Measurements from ENCODE around the gene FBLN5. TPM values are rescaled to one million over a fixed set of nuclear protein-coding genes. Genes with fewer than 3 reads are reported as not detected.
"Not testable (repeated sequence)": the region's sequence is repeated elsewhere in the genome, so short reads cannot be mapped to it uniquely, and the experiment has no call there.

The FBLN5 gene
- total RNA-seq, 4 donors from 2014 or later = 26.3 to 128 (median 44.5) TPM

GRCh38 chr14:91898372-91898771, 49.1 kb downstream of the FBLN5 start:
- intact Hi-C loops (cut with DNase I; ENCODE audit: low total_unique reads) = no loop called here
- no peak overlapping the region for H3K4me3 ChIP-seq (ENCODE audit: low read depth, poor library complexity, severe bottlenecking)
- no peak for TF ChIP-seq POLR2A (IDR thresholded peaks at IDR 0.05)
- no peak for TF ChIP-seq CTCF (IDR thresholded peaks at IDR 0.05)
- no peak for DNase-seq (ENCODE audit: low spot score in 2 of 2)
- WGBS, 2 donors = 90 to 92% methylated on average over 5 of the region's 5 CpGs

GRCh38 chr14:91897716-91898115, 49.8 kb downstream of the FBLN5 start:
- H3K4me3 ChIP-seq (ENCODE audit: low read depth, poor library complexity, severe bottlenecking); DNase-seq (ENCODE audit: low spot score in 2 of 2); intact Hi-C loops (cut with DNase I; ENCODE audit: low total_unique reads): not testable (repeated sequence)
- 83 to 87% methylated on average over 5 of the region's 5 CpGs for WGBS, 2 donors

GRCh38 chr14:91897106-91897701, 50.3 kb downstream of the FBLN5 start:
- H3K4me3 ChIP-seq (ENCODE audit: low read depth, poor library complexity, severe bottlenecking) = no peak overlapping the region
- 33 to 46% methylated on average over 10 of the region's 10 CpGs for WGBS, 2 donors
- no peak for DNase-seq (ENCODE audit: low spot score in 2 of 2)
- no peak for TF ChIP-seq CTCF (IDR thresholded peaks at IDR 0.05)
- TF ChIP-seq POLR2A (IDR thresholded peaks at IDR 0.05) = no peak
- intact Hi-C loops (cut with DNase I; ENCODE audit: low total_unique reads) = no loop called here

- WGBS, 2 donors = 95 to 98% methylated on average over 4 of the region's 4 CpGs
- intact Hi-C loops (cut with DNase I; ENCODE audit: low total_unique reads) = no loop called here
- no peak for TF ChIP-seq CTCF (IDR thresholded peaks at IDR 0.05)
- no peak for TF ChIP-seq POLR2A (IDR thresholded peaks at IDR 0.05)
- no peak overlapping the region for H3K4me3 ChIP-seq (ENCODE audit: low read depth, poor library complexity, severe bottlenecking)
- DNase-seq (ENCODE audit: low spot score in 2 of 2) = no peak
These were observed 51.1 kb downstream of the FBLN5 start for GRCh38 chr14:91896419-91896818.

- intact Hi-C loops (cut with DNase I; ENCODE audit: low total_unique reads) = no loop called here
These were observed 53.8 kb downstream of the FBLN5 start for GRCh38 chr14:91893669-91894068.

GRCh38 chr14:91893007-91893406, 54.5 kb downstream of the FBLN5 start:
- no peak overlapping the region for H3K4me3 ChIP-seq (ENCODE audit: low read depth, poor library complexity, severe bottlenecking)
- no peak for DNase-seq (ENCODE audit: low spot score in 2 of 2)
- 54 to 60% methylated on average over 7 of the region's 7 CpGs for WGBS, 2 donors
- intact Hi-C loops (cut with DNase I; ENCODE audit: low total_unique reads) = no loop called here
- TF ChIP-seq CTCF (IDR thresholded peaks at IDR 0.05) (no peak), POLR2A (IDR thresholded peaks at IDR 0.05) (no peak)

More at GRCh38 chr14:91893669-91894068, 53.8 kb downstream of the FBLN5 start:
- DNase-seq (ENCODE audit: low spot score in 2 of 2) = no peak
- WGBS, 2 donors = 58 to 67% methylated on average over 4 of the region's 4 CpGs
- H3K4me3 ChIP-seq (ENCODE audit: low read depth, poor library complexity, severe bottlenecking) = no peak overlapping the region
- no peak for TF ChIP-seq POLR2A (IDR thresholded peaks at IDR 0.05)
- no peak for TF ChIP-seq CTCF (IDR thresholded peaks at IDR 0.05)
